MM.1S (cell line): Measurements from ENCODE around the gene SLC8A1.

Experiments used
- DNase-seq: peaks from one replicate; pipeline ENCODE4 v3.0.0-alpha.2; 2015
- H2AFZ ChIP-seq: fragments of 300-600 bp; sonication (generic); 2 replicates; pipeline ENCODE4 v1.6.0; 2016; ENCODE audit warnings: antibody characterized with exemption, low read length
- H3F3A ChIP-seq: fragments of 300-600 bp; sonication (generic); 2 replicates; pipeline ENCODE4 v1.6.1; 2016; ENCODE audit warnings: mild to moderate bottlenecking, antibody characterized with exemption, low read length, moderate library complexity, mixed read lengths; ENCODE audit not compliant: insufficient read depth
- H3K27ac ChIP-seq: fragments of 300-600 bp; sonication (generic); 2 replicates; pipeline ENCODE4 v1.5.1; 2016; ENCODE audit warnings: mild to moderate bottlenecking, low read length
- H3K27me3 ChIP-seq: fragments of 300-600 bp; sonication (generic); replicated peaks from 2 replicates; pipeline ENCODE4 v1.6.0; 2016; ENCODE audit warnings: low read length; ENCODE audit not compliant: insufficient read depth
- H3K36me3 ChIP-seq: fragments of 300-600 bp; sonication (generic); replicated peaks from 2 replicates; pipeline ENCODE4 v1.6.1; 2016; ENCODE audit warnings: mild to moderate bottlenecking, low read length, mixed read lengths; ENCODE audit not compliant: insufficient read depth
- H3K4me1 ChIP-seq: fragments of 300-600 bp; sonication (generic); 2 replicates; pipeline ENCODE4 v1.6.1; 2016; ENCODE audit warnings: low read length, mixed read lengths
- H3K4me2 ChIP-seq: fragments of 300-600 bp; sonication (generic); 2 replicates; pipeline ENCODE4 v1.6.0; 2016; ENCODE audit warnings: low read depth, low read length
- H3K4me3 ChIP-seq: fragments of 300-600 bp; sonication (generic); 2 replicates; pipeline ENCODE4 v1.5.1; 2016; ENCODE audit warnings: low read length, mixed read lengths
- H3K79me2 ChIP-seq: fragments of 300-600 bp; sonication (generic); 2 replicates; pipeline ENCODE4 v1.6.1; 2016; ENCODE audit warnings: mixed run types, low read length, mixed read lengths
- H3K9ac ChIP-seq: fragments of 300-600 bp; sonication (generic); 2 replicates; pipeline ENCODE4 v1.6.1; 2016; ENCODE audit warnings: low read length, mixed read lengths
- H3K9me2 ChIP-seq: fragments of 300-600 bp; sonication (generic); replicated peaks from 2 replicates; pipeline ENCODE4 v1.6.1; 2016; ENCODE audit warnings: mild to moderate bottlenecking, low read length, mixed read lengths; ENCODE audit not compliant: insufficient read depth
- H3K9me3 ChIP-seq: fragments of 300-600 bp; sonication (generic); replicated peaks from 2 replicates; pipeline ENCODE4 v1.6.1; 2016; ENCODE audit warnings: mild to moderate bottlenecking, low read length, mixed read lengths; ENCODE audit not compliant: insufficient read depth
- H4K20me1 ChIP-seq: fragments of 300-600 bp; sonication (generic); 2 replicates; pipeline ENCODE4 v1.6.1; 2016; ENCODE audit warnings: mild to moderate bottlenecking, low read length, moderate library complexity, mixed read lengths; ENCODE audit not compliant: insufficient read depth
- EZH2 ChIP-seq: fragments of 300-600 bp; sonication (generic); optimal IDR thresholded peaks from 2 replicates; pipeline ENCODE3; 2017; ENCODE audit warnings: low read depth, mild to moderate bottlenecking, antibody characterized with exemption, low read length, mixed read lengths
- EZH2phosphoT487 ChIP-seq: fragments of 300-600 bp; sonication (generic); IDR thresholded peaks from 2 replicates; pipeline ENCODE4 v1.6.1; 2018; ENCODE audit warnings: antibody characterized with exemption, low read length
- TF ChIP-seq, protein P1 (sequence below): fragments of 300-600 bp; sonication (generic); IDR thresholded peaks from 2 replicates; pipeline ENCODE4 v1.5.1; 2016; ENCODE audit warnings: antibody characterized with exemption, low read length, mixed read lengths

Gene SLC8A1

DNA sequence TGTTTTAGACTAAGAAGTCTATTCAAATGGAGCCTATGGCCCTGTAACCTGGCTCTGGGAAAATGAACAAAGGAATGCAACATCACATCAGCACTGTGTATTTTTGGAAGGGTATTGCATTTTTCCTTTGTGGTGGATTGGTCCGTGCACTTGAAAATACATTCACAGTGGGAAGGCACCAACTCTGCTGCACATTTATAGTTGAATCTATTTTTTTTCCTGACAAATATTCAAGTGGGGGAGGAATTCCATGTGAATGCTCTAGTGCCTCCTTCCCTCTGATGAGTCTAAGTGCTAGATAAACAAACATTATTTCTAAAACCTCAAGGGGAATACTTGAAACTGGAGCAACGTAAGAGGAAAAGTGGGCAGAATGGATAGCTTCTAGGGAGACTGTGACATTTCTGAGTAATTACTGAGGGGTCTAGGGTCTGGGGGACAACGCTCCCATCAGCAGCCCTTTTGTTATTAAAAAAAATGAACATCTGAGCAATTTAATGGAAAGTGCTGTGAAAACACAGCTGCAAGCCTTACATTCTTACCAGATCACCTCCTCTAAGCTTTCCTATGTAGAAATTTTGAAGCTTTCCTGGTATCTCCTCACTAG, 208.2 kb downstream of the SLC8A1 start:
- no peaks in the 10 kb centered on the region for H3K36me3 ChIP-seq
- TF ChIP-seq, protein P1, sequence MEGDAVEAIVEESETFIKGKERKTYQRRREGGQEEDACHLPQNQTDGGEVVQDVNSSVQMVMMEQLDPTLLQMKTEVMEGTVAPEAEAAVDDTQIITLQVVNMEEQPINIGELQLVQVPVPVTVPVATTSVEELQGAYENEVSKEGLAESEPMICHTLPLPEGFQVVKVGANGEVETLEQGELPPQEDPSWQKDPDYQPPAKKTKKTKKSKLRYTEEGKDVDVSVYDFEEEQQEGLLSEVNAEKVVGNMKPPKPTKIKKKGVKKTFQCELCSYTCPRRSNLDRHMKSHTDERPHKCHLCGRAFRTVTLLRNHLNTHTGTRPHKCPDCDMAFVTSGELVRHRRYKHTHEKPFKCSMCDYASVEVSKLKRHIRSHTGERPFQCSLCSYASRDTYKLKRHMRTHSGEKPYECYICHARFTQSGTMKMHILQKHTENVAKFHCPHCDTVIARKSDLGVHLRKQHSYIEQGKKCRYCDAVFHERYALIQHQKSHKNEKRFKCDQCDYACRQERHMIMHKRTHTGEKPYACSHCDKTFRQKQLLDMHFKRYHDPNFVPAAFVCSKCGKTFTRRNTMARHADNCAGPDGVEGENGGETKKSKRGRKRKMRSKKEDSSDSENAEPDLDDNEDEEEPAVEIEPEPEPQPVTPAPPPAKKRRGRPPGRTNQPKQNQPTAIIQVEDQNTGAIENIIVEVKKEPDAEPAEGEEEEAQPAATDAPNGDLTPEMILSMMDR, result no peak
- TF ChIP-seq EZH2phosphoT487 (no peak), EZH2 (no peak)
- H3K9me2 ChIP-seq, result no peaks in the 10 kb centered on the region
- no peaks in the 10 kb centered on the region for H4K20me1 ChIP-seq
- no peak overlapping the region for H3K9ac ChIP-seq
- H3K79me2 ChIP-seq, result no peaks in the 10 kb centered on the region
- H3K4me2 ChIP-seq, result no peak overlapping the region
- DNase-seq, result no peak
- no peak overlapping the region for H2AFZ ChIP-seq
- no peaks in the 10 kb centered on the region for H3F3A ChIP-seq
- H3K27ac ChIP-seq, result no peak overlapping the region
- H3K4me3 ChIP-seq, result no peak overlapping the region
- no peaks in the 10 kb centered on the region for H3K27me3 ChIP-seq
- no peaks in the 10 kb centered on the region for H3K9me3 ChIP-seq
- H3K4me1 ChIP-seq, result no peaks in the 10 kb centered on the region

DNA sequence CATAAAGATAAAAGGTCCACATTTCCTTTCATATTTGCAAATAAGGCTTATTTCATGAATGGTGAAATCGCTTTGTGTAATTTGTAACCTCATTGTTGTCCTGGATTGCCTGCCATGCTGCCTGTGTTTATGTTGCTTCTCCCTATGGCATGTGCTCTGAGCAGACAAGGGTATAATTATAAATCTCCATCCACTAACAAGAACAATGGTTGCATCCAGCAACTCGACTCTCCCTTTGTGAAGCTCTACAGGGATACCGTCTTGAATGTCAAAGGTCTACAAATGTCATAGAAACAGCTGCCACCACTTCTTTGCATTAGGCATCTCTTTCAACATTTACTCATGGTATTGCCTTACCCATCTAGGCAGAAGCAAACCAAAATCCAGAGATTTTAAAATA, 209.6 kb downstream of the SLC8A1 start:
- Histone ChIP-seq H3K9ac (no peak overlapping the region), H3K4me2 (no peak overlapping the region), H3K79me2 (no peaks in the 10 kb centered on the region), H3K9me2 (no peaks in the 10 kb centered on the region), H3F3A (no peaks in the 10 kb centered on the region), H3K4me3 (no peak overlapping the region), H2AFZ (no peak overlapping the region), H3K36me3 (no peaks in the 10 kb centered on the region), H4K20me1 (no peaks in the 10 kb centered on the region), H3K4me1 (no peaks in the 10 kb centered on the region), H3K9me3 (no peaks in the 10 kb centered on the region), H3K27ac (no peak overlapping the region), H3K27me3 (no peaks in the 10 kb centered on the region)
- no peak for DNase-seq
- no peak for TF ChIP-seq EZH2
- TF ChIP-seq, protein P1, result no peak
- no peak for TF ChIP-seq EZH2phosphoT487

DNA sequence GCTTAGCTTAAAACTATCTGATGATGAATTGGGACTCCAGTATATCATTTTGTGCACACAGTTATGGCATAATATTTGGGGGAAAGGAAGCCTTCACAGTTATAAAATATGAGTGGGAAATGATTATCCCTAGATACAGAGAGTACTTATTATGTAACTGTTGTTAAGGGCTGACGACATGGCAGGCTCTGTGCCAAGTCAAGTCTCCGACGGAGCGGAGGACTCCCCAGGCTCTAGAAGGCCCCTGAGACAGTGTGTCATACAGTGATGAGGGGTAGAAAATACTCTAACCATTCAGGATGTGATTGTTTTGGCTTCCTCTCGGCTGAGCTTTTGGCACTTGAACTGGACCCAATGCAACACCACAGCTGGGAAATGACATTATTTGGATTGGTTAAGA, 211.8 kb downstream of the SLC8A1 start:
- Histone ChIP-seq H3K9me3 (no peaks in the 10 kb centered on the region), H3K9me2 (no peaks in the 10 kb centered on the region), H3K9ac (no peak overlapping the region), H3F3A (no peaks in the 10 kb centered on the region), H3K27ac (no peak overlapping the region), H3K4me3 (no peak overlapping the region), H3K4me1 (no peaks in the 10 kb centered on the region), H3K36me3 (no peaks in the 10 kb centered on the region), H3K79me2 (no peaks in the 10 kb centered on the region), H3K4me2 (no peak overlapping the region), H3K27me3 (no peaks in the 10 kb centered on the region), H4K20me1 (no peaks in the 10 kb centered on the region), H2AFZ (no peak overlapping the region)
- no peak for DNase-seq
- TF ChIP-seq EZH2phosphoT487 (no peak), EZH2 (no peak)
- TF ChIP-seq, protein P1, result no peak
